Inflammatory macrophage treated with lipopolysaccharide for 4 hours (primary cell): ENCODE data around the gene SLC22A23.

ENCODE experiments used
- DNase-seq: peaks from one replicate; pipeline ENCODE4 v3.0.0-alpha.2; 2020

Gene SLC22A23

DNA sequence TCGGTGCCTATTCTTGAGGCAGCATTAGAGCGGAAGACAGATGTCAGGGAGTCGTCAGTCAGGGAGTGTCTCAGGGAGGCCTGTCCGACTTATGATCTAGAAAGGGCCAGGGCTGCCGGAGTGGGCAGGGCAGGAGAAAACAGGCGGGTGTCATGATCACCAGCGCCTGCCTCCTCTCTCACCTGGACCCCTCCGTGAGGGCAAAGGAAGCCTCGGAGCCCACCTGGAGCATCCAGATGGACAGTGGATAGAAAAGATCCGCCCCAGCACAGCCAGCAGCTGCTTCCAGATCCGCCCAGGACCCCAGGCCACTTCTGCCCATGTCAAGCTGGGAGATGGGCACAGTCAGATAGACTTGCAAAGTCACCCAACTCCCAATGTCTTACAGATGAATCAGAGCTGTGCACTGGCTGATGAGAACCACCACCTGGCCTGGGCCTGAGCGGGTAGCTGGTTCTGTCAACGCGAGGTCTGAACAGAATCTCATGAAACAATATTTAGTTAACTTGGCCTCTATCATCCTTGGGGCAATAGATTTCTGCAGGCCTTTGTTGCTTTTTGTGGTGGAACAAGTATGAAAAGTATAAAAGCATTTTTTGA is 175.9 kb downstream of the SLC22A23 start:
- no peak for DNase-seq

- DNase-seq, result no peak
Measured at GRCh38 chr6:3280091-3280490, 176.8 kb downstream of the SLC22A23 start.

DNA sequence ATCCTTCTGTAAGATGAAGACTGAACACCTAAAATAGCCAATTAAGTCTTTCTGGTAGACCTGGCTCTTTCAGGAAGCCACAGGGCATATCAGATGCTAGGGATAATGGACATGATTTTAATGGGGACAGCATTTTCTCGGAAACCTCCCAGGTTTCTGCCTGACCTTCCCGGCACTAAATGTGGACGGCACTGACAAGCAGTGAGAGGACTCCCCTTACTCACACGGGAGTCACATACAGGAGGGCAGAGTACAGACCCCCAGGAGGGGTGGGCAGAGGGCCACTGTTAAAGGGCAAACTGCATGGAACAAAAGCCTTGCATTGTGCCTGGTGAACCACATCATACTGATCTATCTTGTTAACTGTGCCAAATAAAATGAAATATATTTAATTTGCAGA is 178.2 kb downstream of the SLC22A23 start:
- DNase-seq, result no peak

DNA sequence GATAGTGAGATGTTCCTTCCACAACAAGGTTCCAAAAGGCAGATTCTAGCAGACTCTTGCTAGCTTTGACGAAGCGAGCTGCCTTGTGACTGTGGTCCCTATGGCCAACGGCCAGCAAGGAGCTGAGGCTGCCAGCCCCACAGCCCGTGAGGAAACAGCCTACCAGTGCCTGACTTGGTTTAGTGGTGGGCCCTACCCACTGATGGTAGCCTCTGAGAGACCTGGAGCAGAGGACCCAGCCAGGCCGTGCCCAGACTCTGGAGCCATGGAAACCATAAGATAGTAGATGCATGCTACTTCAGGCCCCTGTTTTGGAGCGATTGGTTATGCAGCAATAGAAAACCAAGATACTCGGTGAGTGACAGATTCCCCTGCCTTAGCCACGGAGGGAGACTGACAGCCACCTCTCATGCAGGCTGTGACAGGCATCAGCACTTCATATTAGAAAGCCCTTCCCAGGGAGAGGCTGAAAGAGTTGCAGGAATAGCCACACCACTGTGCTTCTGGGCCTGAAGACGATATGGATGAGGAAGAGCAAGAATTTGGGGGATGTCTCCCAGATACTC is 178.9 kb downstream of the SLC22A23 start:
- DNase-seq, result no peak

- no peak for DNase-seq
Measured at GRCh38 chr6:3277251-3277650, 179.6 kb downstream of the SLC22A23 start.

DNA sequence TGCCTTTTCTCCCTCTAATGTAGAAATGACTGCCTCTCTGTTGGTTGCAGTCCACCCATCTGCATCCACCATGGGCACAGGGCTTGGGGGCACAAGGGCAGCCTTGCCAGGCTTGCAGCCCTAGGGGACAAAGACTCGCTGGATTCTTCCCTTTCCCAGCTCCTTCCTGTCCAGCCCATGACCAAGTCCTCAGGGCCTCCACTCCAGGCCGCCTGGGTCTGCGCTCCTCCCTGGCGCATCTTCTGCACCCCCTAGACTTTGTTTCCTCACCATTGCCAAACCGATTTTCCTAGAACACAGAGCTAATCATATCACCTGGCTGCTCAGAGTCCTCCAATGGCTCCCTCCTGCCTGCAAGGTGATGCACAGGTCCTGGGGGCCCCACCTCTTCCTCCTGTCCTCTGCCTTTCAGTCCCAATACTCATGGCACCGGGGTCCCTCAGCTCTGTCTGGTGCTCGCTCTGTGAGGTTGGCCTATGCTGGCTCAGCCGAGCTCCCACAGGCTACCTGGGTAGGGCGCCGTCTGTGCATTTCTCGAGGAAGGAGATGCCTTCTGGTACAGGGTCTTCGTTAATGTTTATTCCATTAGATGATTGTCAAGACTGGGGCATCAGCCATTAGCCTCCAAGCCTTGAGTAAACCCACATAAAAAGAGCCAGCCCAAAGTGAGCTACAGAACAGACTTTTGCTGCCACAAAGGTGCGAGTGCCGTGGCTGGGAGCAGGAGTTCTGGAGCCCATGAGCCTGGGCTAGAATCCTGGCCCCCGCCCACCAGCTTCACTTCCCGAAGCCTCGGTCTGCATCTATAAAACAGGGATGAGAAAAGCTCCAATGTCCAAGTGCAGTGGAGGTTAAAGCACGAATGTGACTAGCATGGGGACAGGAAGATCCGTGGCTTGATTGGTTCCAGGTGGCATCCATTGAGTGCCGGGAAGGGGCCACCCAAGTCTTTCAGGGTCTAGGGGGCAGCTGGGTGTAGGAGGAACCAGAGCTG is 180.4 kb downstream of the SLC22A23 start:
- DNase-seq, result no peak

DNA sequence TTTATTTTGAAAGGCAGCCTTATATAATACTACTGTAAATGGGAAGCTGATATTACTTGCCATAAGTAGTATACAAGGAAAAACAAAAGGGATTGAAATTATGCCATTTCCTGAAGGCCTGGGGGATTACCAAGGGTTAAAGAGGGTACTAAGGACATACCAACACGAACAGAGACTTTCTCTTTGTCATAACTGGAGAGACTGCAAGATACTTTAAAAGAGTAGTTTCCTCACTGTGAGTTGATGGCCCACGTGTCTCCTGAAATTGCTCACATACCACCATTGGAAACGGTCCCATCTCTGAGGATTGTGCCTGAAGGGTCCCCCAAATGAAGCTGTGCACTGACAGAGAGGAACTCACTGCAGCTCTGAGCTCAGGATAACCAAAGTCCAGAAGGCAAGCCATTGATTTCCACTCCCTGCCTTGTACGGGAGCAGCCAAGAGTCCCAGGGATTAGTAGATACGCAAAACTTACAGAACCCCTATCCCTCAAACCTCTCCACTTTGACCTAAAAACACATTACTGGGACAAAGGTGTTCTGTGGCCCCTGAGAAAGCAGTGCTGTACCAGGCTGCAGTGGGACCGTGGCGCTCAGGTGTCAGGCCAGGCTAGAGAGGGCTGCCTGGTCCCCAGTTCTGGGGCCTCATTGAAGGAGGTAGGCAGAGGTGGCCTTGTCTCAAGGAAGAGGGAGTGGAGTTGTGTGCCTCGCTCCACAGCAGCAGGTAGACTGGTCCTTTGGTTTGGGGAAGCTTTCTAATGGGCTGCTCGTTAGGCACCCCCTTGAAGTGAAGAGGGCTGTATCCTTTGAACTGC is 182.9 kb downstream of the SLC22A23 start:
- DNase-seq, result no peak

GRCh38 chr6:3272911-3273547 is 183.8 kb downstream of the SLC22A23 start:
- no peak for DNase-seq

- DNase-seq, result no peak
Measured at GRCh38 chr6:3271756-3272155, 185.1 kb downstream of the SLC22A23 start.

DNA sequence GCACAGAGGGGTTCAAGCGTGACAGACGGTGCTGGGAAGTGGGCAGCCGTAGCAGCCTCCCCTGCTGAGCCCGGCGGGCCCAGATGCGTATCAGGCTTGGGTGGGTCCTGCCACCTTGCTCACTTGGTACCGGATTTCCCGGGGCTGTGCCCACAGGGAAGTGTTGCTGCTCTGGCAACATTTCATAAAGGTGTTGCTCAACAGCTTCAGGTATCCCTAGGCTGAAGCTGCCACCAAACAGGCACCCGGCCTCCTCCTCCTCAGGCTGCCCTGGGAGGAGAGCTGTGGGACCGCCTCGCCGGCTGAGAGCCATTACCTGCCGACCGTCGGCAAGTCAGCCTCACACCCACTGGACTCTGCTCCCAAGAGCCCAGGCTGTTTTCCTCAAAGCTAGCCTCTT is 186.6 kb downstream of the SLC22A23 start:
- DNase-seq, result no peak

DNA sequence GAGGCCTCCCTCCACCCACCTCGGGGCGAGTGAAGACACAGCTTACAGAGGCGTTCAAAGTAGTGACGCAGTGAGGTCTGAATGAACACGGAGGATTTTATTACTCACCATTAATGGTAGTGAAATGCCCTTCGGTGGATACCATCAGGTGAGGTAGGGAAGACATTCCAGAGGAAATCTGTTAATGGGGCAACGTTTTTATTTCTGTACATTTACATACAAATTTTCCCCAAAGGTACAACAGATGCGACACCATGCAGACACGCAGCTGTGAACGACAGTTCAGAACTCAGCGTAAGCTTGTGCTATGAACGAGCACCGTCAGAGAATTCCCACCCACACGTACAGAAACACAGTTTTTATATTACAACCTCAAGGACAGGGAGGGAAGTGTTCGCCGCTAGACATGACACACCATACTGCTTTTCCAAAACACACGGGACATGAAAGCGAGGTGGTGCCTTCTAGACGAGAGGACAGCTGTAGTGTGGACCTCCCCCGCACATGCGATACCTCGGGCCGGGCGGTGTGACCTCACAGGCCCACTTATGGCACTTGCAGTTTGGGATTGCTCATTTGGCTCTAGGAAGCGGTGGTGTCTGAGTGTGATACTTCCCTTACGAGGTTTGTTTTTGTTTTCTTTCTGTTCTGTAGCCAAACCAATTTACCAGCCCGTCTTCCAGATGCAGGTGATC is 187.4 kb downstream of the SLC22A23 start:
- DNase-seq, result no peak

DNA sequence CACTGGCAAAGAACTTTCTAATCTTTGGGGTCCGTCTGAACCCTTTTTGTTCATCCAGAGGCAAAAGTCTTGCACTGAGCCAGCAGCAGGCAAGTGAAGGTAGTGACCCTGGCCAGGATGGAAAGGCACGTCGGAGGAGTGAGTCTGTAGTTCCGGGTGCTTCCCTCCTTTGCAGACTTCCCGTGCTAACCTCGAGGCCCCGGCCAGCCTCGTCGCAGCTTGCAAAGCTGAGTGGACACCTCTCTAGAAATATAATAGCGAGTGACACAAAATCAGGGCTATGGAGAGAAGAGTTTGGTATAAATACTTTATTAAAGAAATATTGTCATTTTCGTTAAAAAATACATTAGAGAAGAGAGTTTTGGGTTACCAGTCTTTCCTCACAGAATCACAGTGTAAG is 188.2 kb downstream of the SLC22A23 start:
- DNase-seq, result no peak

DNA sequence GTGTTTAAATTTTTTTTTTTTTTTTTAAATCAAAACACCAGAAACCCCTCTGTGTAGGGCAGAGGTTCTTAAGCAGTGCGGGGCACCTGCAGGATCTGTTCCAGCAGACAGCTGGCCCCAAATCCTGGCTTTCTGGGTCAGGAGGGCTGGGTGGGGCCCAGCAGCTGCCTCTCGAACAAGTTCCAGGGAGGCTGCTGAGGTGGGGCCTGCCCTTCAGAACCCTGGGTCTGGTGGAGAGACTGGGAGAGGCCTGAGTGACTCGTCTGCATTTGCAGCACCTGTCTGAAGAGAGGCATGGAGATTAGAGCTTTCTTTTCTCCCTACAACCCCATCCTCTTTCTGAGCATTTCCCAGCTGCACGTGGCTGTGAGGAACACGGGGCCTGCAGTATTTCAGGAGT is 189.7 kb downstream of the SLC22A23 start:
- DNase-seq, result no peak

DNA sequence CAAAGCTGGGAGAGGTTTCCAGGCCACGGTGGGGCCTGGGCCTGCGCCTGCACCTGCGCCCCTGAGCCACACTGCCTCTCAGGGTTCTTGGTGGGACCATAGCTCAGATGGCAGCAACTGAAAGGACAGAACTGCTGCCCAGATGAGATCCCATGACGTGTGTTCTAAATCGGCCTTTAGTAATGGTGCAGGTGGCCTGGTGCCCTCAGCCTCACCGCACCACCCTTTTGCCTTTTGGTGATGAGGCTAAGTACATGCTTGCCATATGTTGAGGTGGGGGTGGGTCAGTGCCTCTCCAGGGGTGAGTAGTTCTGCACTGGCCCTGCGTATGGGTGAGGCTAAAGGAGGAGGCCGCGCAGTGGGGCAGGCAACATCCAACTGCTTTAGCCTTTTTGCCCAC is 190.7 kb downstream of the SLC22A23 start:
- no peak for DNase-seq

DNA sequence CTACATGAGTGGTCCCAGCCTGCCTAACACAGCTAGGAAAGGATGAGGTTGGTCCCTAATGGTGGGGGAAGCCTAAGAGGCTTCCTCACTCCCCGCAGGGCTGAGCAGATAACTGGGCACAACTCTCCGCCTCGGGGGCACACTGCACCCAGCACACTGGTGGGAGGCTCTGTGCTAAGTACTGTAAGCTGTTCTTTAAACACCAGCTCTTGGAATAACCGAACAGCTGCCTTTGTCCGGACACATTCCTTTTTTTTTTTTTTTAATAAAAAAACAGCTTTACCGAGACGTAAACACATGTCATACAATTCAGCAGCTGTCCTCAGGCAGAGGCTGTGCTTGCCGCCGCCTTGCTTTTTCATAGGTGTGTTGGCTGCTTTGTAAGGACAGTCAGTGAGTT is 191.2 kb downstream of the SLC22A23 start:
- no peak for DNase-seq

GRCh38 chr6:3264356-3264755 is 192.5 kb downstream of the SLC22A23 start:
- no peak for DNase-seq

DNA sequence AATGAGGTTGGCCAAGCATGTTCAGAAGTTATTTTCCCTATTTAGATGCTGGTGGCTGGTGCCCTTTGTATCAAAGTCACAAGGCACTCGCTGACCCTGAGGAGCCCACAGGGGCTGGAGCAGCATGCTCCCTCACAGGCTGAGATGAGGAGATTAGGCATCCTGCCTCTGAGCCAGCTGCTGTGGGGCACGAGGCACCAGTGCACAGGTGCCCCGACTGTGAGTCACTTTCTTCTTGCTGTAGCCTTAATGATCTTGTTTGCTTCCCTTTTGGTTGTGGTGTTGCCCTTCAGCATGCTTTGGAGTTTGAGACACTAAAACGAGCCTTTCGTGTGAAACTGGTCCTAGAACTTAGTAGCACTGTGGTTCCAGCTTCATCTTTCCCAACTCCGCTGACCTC is 193.8 kb downstream of the SLC22A23 start:
- DNase-seq, result no peak

DNA sequence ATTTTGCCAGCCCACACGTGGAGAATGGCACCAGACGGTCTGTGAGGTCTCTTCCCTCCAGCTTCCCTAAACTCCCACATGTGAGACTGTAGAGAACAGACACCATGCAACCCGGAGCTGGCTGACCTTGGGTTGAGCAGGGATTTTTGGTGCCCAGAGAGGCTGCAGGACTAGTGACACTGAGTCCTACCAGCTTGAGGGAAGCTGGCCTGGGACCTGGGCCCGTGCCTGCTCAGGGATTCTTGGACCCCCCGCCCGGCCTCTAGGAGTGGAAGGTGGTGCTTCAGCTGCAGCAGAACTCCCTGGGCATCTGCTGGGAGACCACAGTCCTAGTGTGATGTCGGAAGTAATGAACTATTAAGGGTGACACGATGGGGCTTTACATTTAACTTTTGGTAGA is 194.9 kb downstream of the SLC22A23 start:
- no peak for DNase-seq

GRCh38 chr6:3261518-3261820 is 195.4 kb downstream of the SLC22A23 start:
- no peak for DNase-seq

- DNase-seq, result no peak
Measured at GRCh38 chr6:3260772-3261517, 195.9 kb downstream of the SLC22A23 start.

DNA sequence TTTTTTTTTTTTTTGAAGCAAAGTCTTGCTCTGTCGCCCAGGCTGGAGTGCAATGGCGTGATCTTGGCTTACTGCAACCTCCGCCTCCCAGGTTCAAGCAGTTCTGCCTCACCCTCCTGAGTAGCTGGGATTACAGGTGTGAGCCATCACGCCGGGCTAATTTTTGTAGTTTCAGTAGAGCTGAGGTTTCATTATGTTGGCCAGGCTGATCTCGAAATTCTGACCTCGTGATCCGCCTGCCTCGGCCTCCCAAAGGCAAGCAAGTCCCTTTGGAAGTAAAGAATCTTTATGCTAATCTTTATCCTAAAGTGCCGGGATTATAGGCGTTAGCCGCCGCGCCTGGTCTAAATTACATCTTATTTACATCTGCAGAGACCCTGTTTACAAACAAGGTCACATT is 196.6 kb downstream of the SLC22A23 start:
- DNase-seq, result no peak
